ENCODE data around the gene SNX4. TPM values are rescaled to one million over a fixed set of nuclear protein-coding genes. Genes with fewer than 3 reads are reported as not detected.

SNX4 gene
- total and polyA plus RNA-seq, 3 experiments from 2014 or later: 23.3 to 50.8 (median 48.7) TPM

DNA sequence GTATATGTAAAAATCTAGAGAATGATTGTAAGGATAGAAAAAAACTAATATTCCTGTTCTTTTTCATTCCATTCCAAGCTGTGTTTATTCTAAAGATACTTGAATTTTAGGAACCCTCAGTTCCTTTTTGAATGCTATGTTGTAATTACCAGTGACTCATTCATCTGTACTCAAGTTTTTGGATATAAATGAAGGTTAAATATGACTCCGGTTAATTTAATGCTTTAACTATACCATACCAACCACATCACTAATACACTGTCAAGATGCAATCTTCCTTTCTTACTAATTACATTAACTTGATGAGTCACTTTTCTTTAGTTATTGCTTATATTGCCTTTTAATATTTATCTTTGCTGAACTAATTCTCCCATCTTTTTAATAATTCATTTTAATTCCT lies 76.1 kb downstream of the SNX4 start:
- no peak for DNase-seq
- no peaks in the 10 kb centered on the region for H3K27me3 ChIP-seq (ENCODE audit: insufficient read depth, low read length, poor library complexity, severe bottlenecking)
- no peaks in the 10 kb centered on the region for H3K4me1 ChIP-seq (ENCODE audit: insufficient read depth, low read length)
- Mint-ChIP-seq H3K36me3 (peaks cover 11 to 31% (median 21%) of the 10 kb centered on the region in 3 donors), H3K4me1 (no peaks in the 10 kb centered on the region), H3K27me3 (no peaks in the 10 kb centered on the region), H3K27ac (no peak overlapping the region), H3K4me3 (no peak overlapping the region), H3K9me3 (peaks cover 0 to 7% (median 7%) of the 10 kb centered on the region in 5 donors)
- ChIA-PET POLR2A (no interaction called here), CTCF (no interaction called here)
- no peaks in the 10 kb centered on the region for H3K9me3 ChIP-seq (ENCODE audit: low read length)
- H3K36me3 ChIP-seq (ENCODE audit: insufficient read depth, low read length): peaks cover 9% of the 10 kb centered on the region
- no peak overlapping the region for H3K27ac ChIP-seq (ENCODE audit: low read depth, low read length)
- H3K4me3 ChIP-seq (ENCODE audit: low read length): no peak overlapping the region

DNA sequence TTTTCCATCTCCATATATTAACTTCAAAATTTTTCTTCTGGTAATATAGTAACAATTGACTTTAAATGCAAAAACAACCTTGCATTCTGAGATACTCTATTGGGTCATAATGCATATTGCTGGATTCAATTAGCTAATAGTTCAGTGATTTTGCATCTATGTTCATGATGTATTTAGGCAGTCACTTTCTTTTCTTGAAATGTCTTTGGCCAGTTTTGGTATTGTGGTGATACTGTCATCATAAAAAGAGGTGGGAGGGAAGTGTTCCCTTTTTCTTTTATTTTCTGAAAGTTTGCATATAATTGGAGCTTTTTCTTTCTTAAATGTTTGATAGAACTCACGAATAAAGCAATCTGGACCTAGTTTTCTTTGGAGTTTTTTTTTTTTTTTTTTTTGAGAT lies 77.5 kb downstream of the SNX4 start:
- Mint-ChIP-seq H3K27ac (no peak overlapping the region), H3K36me3 (peaks cover 11 to 21% (median 21%) of the 10 kb centered on the region in 3 donors), H3K4me1 (peaks cover 0 to 2% (median 2%) of the 10 kb centered on the region in 3 donors), H3K9me3 (peaks cover 0 to 7% (median 7%) of the 10 kb centered on the region in 5 donors), H3K4me3 (no peak overlapping the region), H3K27me3 (no peaks in the 10 kb centered on the region)
- H3K9me3 ChIP-seq (ENCODE audit: low read length): no peaks in the 10 kb centered on the region
- no peak for DNase-seq
- ChIA-PET POLR2A (no interaction called here), CTCF (no interaction called here)
- H3K36me3 ChIP-seq (ENCODE audit: insufficient read depth, low read length): peaks cover 9% of the 10 kb centered on the region
- H3K27ac ChIP-seq (ENCODE audit: low read depth, low read length): no peak overlapping the region
- no peaks in the 10 kb centered on the region for H3K4me1 ChIP-seq (ENCODE audit: insufficient read depth, low read length)
- H3K4me3 ChIP-seq (ENCODE audit: low read length): no peak overlapping the region
- H3K27me3 ChIP-seq (ENCODE audit: insufficient read depth, low read length, poor library complexity, severe bottlenecking): no peaks in the 10 kb centered on the region

GRCh38 chr3:125440970-125441369 lies 79.0 kb downstream of the SNX4 start:
- Mint-ChIP-seq H3K27ac (no peak overlapping the region), H3K36me3 (peaks cover 4 to 13% (median 12%) of the 10 kb centered on the region in 3 donors), H3K4me3 (no peak overlapping the region), H3K9me3 (peaks cover 0 to 7% (median 7%) of the 10 kb centered on the region in 5 donors), H3K4me1 (peaks cover 0 to 2% (median 2%) of the 10 kb centered on the region in 3 donors), H3K27me3 (no peaks in the 10 kb centered on the region)
- POLR2A ChIA-PET: no interaction called here
- Histone ChIP-seq H3K4me1 (ENCODE audit: insufficient read depth, low read length) (no peaks in the 10 kb centered on the region), H3K27me3 (ENCODE audit: insufficient read depth, low read length, poor library complexity, severe bottlenecking) (no peaks in the 10 kb centered on the region), H3K4me3 (ENCODE audit: low read length) (no peak overlapping the region), H3K9me3 (ENCODE audit: low read length) (no peaks in the 10 kb centered on the region), H3K27ac (ENCODE audit: low read depth, low read length) (no peak overlapping the region), H3K36me3 (ENCODE audit: insufficient read depth, low read length) (no peaks in the 10 kb centered on the region)
- DNase-seq: no peak
- CTCF ChIA-PET: interaction anchor here (1.1 to 4.1 kb wide), 5 partner anchors 11 to 680 kb away, joined by 3 to 23 read pairs (median 4); no protein-coding TSS in a partner anchor

- Mint-ChIP-seq H3K4me3 (no peak overlapping the region), H3K27me3 (no peaks in the 10 kb centered on the region), H3K27ac (no peak overlapping the region), H3K4me1 (peaks cover 0 to 2% (median 2%) of the 10 kb centered on the region in 3 donors), H3K9me3 (peaks cover 0 to 7% (median 7%) of the 10 kb centered on the region in 5 donors), H3K36me3 (peaks cover 4 to 13% (median 10%) of the 10 kb centered on the region in 3 donors)
- Histone ChIP-seq H3K27ac (ENCODE audit: low read depth, low read length) (peak overlapping the region; percentile 24), H3K36me3 (ENCODE audit: insufficient read depth, low read length) (no peaks in the 10 kb centered on the region), H3K4me1 (ENCODE audit: insufficient read depth, low read length) (no peaks in the 10 kb centered on the region), H3K4me3 (ENCODE audit: low read length) (no peak overlapping the region), H3K9me3 (ENCODE audit: low read length) (no peaks in the 10 kb centered on the region), H3K27me3 (ENCODE audit: insufficient read depth, low read length, poor library complexity, severe bottlenecking) (no peaks in the 10 kb centered on the region)
- DNase-seq: no peak
- ChIA-PET CTCF (interaction anchor here (0.6 to 4.1 kb wide), 6 partner anchors 11 to 680 kb away, joined by 3 to 23 read pairs (median 4); no protein-coding TSS in a partner anchor), POLR2A (no interaction called here)
Measured at GRCh38 chr3:125440559-125440955, 79.4 kb downstream of the SNX4 start.

DNA sequence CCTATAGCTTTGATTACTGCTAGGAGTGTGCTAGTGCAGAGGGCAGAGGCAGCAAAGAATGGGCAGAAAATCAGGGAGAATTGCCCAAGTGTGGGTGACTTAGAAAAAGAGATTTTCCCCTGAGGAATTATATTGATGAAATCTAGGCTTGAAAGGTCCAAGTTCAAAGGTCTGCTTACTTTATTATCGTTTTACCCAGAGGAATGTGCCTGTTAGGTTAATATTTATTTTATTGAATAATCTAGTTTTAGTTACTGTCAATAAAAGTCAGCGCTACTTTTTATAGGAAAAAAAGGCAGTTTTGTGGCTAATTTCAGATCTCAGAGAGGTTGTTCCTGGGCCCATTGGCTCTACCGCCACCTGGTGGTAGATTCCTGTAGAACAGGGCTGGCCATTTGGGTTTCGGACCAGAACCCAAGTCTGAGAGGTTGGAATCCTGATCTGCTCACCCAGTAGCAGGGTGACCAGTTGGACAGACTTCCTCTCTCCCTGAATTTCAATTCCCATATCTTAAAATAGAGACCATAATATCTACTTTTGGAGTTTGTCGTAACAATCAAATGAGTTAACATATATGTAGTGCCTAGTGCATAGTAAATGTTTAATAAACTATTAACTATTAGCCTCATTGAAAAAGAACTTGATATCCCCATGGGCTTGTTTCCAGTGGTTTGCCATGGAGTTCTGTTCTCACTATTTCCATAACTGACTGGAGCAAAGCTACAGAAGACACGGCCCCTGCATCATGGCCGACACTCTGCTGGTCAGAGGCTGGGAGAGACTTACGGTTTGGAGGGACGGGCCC lies 82.2 kb downstream of the SNX4 start:
- H3K4me3 ChIP-seq (ENCODE audit: low read length): no peak overlapping the region
- Mint-ChIP-seq H3K27me3 (no peaks in the 10 kb centered on the region), H3K27ac (no peak overlapping the region), H3K36me3 (peaks cover 2 to 8% (median 3%) of the 10 kb centered on the region in 3 donors), H3K4me1 (peaks cover 0 to 7% (median 4%) of the 10 kb centered on the region in 3 donors), H3K9me3 (peaks cover 0 to 5% (median 4%) of the 10 kb centered on the region in 5 donors), H3K4me3 (no peak overlapping the region)
- DNase-seq: peak; percentile 35 to 71 (median 46)
- no peak overlapping the region for H3K27ac ChIP-seq (ENCODE audit: low read depth, low read length)
- no peaks in the 10 kb centered on the region for H3K4me1 ChIP-seq (ENCODE audit: insufficient read depth, low read length)
- H3K27me3 ChIP-seq (ENCODE audit: insufficient read depth, low read length, poor library complexity, severe bottlenecking): no peaks in the 10 kb centered on the region
- no peaks in the 10 kb centered on the region for H3K36me3 ChIP-seq (ENCODE audit: insufficient read depth, low read length)
- ChIA-PET POLR2A (no interaction called here), CTCF (interaction anchor here (0.8 to 4.1 kb wide), 9 partner anchors 9 to 677 kb away, joined by 3 to 23 read pairs (median 4); no protein-coding TSS in a partner anchor)
- H3K9me3 ChIP-seq (ENCODE audit: low read length): no peaks in the 10 kb centered on the region

GRCh38 chr3:125436921-125437320 lies 83.1 kb downstream of the SNX4 start:
- H3K36me3 ChIP-seq (ENCODE audit: insufficient read depth, low read length): no peaks in the 10 kb centered on the region
- no peaks in the 10 kb centered on the region for H3K27me3 Mint-ChIP-seq
- H3K4me3 ChIP-seq (ENCODE audit: low read length): no peak overlapping the region
- ChIA-PET CTCF (interaction anchor here (1.2 to 2.7 kb wide), 4 partner anchors 440 to 676 kb away, joined by 3 to 11 read pairs (median 6); no protein-coding TSS in a partner anchor), POLR2A (no interaction called here)
- H3K27ac Mint-ChIP-seq: no peak overlapping the region
- no peaks in the 10 kb centered on the region for H3K9me3 Mint-ChIP-seq
- H3K36me3 Mint-ChIP-seq: no peaks in the 10 kb centered on the region
- no peaks in the 10 kb centered on the region for H3K4me1 ChIP-seq (ENCODE audit: insufficient read depth, low read length)
- H3K4me1 Mint-ChIP-seq: peaks cover 0 to 7% (median 4%) of the 10 kb centered on the region in 3 donors
- no peaks in the 10 kb centered on the region for H3K27me3 ChIP-seq (ENCODE audit: insufficient read depth, low read length, poor library complexity, severe bottlenecking)
- no peaks in the 10 kb centered on the region for H3K9me3 ChIP-seq (ENCODE audit: low read length)
- no peak for DNase-seq
- no peak overlapping the region for H3K4me3 Mint-ChIP-seq
- no peak overlapping the region for H3K27ac ChIP-seq (ENCODE audit: low read depth, low read length)

DNA sequence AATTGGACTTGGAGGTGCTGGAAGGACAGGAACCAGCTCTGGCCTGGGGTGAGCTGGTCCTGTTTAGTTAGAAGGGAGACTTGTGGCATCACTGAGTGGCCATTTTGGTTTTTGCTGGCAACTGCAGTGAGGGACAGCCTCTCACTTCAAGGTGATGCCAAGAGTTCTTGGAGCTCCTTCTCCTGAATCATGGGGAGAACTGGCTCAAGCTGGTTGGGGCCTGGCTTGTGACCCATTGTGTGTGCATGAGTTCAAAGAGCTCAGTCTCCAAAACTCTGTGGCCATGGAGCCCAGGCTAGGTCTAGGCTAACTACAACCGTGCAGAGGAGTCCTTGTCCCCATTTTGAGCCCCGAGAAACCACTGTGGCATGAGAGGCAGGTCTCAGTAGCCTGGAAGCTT lies 84.8 kb downstream of the SNX4 start:
- H3K4me1 ChIP-seq (ENCODE audit: insufficient read depth, low read length): no peaks in the 10 kb centered on the region
- ChIA-PET POLR2A (no interaction called here), CTCF (interaction anchor here (1.1 to 2.7 kb wide), 5 partner anchors 15 to 675 kb away, joined by 3 to 11 read pairs (median 4); no protein-coding TSS in a partner anchor)
- no peaks in the 10 kb centered on the region for H3K27me3 Mint-ChIP-seq
- H3K36me3 ChIP-seq (ENCODE audit: insufficient read depth, low read length): no peaks in the 10 kb centered on the region
- H3K27ac Mint-ChIP-seq: no peak overlapping the region
- DNase-seq: no peak
- H3K27me3 ChIP-seq (ENCODE audit: insufficient read depth, low read length, poor library complexity, severe bottlenecking): no peaks in the 10 kb centered on the region
- no peaks in the 10 kb centered on the region for H3K9me3 ChIP-seq (ENCODE audit: low read length)
- no peaks in the 10 kb centered on the region for H3K9me3 Mint-ChIP-seq
- no peak overlapping the region for H3K4me3 ChIP-seq (ENCODE audit: low read length)
- H3K4me3 Mint-ChIP-seq: no peak overlapping the region
- H3K4me1 Mint-ChIP-seq: peaks cover 0 to 7% (median 4%) of the 10 kb centered on the region in 3 donors
- no peaks in the 10 kb centered on the region for H3K36me3 Mint-ChIP-seq
- no peak overlapping the region for H3K27ac ChIP-seq (ENCODE audit: low read depth, low read length)

DNA sequence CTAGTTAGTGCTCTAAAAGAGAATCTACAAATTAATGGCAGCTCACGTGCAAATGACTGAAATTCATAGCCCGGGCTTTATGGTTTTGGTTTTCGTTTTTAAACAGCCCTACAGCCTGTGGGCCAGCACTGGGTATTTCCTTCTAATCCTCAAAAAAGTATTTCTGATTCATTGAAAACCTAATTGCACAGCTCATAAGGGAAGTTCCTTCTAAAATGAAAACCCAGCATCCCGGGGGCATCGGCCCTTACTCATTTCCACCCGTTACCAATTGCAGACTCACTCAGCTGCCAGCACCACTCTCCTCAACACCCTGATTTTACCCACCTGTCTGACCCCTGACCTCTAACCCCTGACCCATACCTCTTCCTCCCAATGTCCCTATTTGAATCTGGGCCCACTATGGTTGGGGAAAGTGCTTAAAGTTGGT lies 85.4 kb downstream of the SNX4 start:
- CTCF ChIA-PET: interaction anchor here (1.1 to 2.7 kb wide), 5 partner anchors 14 to 674 kb away, joined by 3 to 11 read pairs (median 4); no protein-coding TSS in a partner anchor
- Mint-ChIP-seq H3K27ac (peak overlapping the region in 2 of 8 donors; percentile 47 to 51), H3K27me3 (no peaks in the 10 kb centered on the region), H3K36me3 (no peaks in the 10 kb centered on the region), H3K4me1 (peaks cover 0 to 7% (median 4%) of the 10 kb centered on the region in 3 donors), H3K4me3 (peak overlapping the region in 1 of 7 donors; percentile 4), H3K9me3 (no peaks in the 10 kb centered on the region)
- H3K9me3 ChIP-seq (ENCODE audit: low read length): no peaks in the 10 kb centered on the region
- POLR2A ChIA-PET: no interaction called here
- H3K27me3 ChIP-seq (ENCODE audit: insufficient read depth, low read length, poor library complexity, severe bottlenecking): no peaks in the 10 kb centered on the region
- no peaks in the 10 kb centered on the region for H3K36me3 ChIP-seq (ENCODE audit: insufficient read depth, low read length)
- no peak overlapping the region for H3K4me3 ChIP-seq (ENCODE audit: low read length)
- no peak for DNase-seq
- H3K4me1 ChIP-seq (ENCODE audit: insufficient read depth, low read length): no peaks in the 10 kb centered on the region
- no peak overlapping the region for H3K27ac ChIP-seq (ENCODE audit: low read depth, low read length)

Data from CD8-positive, alpha-beta memory T cell (primary cell).